Loucy (cell line): Measurements from ENCODE around the gene MACROD1.

Experiments used
- EZH2phosphoT487 ChIP-seq: fragments of 200-600 bp; IDR thresholded peaks from 2 replicates; pipeline ENCODE4 v1.6.1; 2018; ENCODE audit warnings: antibody characterized with exemption, mild to moderate bottlenecking, moderate library complexity, borderline replicate concordance
- TF ChIP-seq, protein P1 (sequence below): fragments of 200-600 bp; sonication (generic); conservative IDR thresholded peaks from 2 replicates; pipeline ENCODE4 v1.5.1; 2014; ENCODE audit warnings: mild to moderate bottlenecking, antibody characterized with exemption, low read length

DNA sequence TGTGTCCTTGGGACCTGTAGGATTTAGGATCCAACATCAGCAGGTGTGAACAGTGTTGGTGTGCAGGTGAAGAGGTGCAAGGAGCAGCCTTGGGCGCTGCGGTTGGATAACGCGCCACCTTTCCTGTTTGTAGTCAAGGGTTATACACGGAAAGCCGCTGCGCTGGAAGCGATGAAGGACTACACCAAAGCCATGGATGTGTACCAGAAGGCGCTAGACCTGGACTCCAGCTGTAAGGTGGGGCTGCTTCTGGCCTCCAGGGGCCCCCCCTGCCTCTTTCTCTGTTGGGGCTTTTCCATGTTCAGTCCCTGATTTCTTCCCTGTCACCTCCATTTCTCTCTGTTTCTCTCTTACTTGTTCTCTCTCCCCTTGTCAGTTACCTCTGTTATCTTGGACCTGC is 37.1 kb upstream of the MACROD1 start:
- TF ChIP-seq EZH2phosphoT487: no peak
- TF ChIP-seq, protein P1, sequence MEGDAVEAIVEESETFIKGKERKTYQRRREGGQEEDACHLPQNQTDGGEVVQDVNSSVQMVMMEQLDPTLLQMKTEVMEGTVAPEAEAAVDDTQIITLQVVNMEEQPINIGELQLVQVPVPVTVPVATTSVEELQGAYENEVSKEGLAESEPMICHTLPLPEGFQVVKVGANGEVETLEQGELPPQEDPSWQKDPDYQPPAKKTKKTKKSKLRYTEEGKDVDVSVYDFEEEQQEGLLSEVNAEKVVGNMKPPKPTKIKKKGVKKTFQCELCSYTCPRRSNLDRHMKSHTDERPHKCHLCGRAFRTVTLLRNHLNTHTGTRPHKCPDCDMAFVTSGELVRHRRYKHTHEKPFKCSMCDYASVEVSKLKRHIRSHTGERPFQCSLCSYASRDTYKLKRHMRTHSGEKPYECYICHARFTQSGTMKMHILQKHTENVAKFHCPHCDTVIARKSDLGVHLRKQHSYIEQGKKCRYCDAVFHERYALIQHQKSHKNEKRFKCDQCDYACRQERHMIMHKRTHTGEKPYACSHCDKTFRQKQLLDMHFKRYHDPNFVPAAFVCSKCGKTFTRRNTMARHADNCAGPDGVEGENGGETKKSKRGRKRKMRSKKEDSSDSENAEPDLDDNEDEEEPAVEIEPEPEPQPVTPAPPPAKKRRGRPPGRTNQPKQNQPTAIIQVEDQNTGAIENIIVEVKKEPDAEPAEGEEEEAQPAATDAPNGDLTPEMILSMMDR: no peak
